Lower leg skin (tissue), 4 donors: ENCODE results near the gene AMELX. TPM values are rescaled to one million over a fixed set of nuclear protein-coding genes. Genes with fewer than 3 reads are reported as not detected.

Source experiments
- DNase-seq, 2 donors: peaks; one replicate each; pipeline ENCODE4 v3.0.0-alpha.2; 2019; ENCODE audit warnings: low spot score in 2 of 2
- H3K4me3 ChIP-seq: fragments of 200-600 bp; sonication (generic); 2 replicates; pipeline ENCODE4 v1.5.1; 2017; ENCODE audit warnings: mild to moderate bottlenecking, low read depth; ENCODE audit not compliant: poor library complexity, severe bottlenecking
- CTCF ChIP-seq, 3 donors: fragments of 450-650 bp; IDR thresholded peaks; one replicate each; pipeline ENCODE4 v1.5.1; 2016; ENCODE audit warnings: antibody characterized with exemption in 3 of 3, mild to moderate bottlenecking in 3 of 3, moderate library complexity in 2 of 3
- POLR2A ChIP-seq, 2 donors: fragments of 450-650 bp; IDR thresholded peaks; one replicate each; pipeline ENCODE4 v1.6.1; 2016 to 2017; ENCODE audit warnings: antibody characterized with exemption in 2 of 2, mild to moderate bottlenecking in 1 of 2, moderate library complexity in 1 of 2
- whole genome bisulfite sequencing, 2 donors: methylation state at CpG; one replicate each; pipeline ENCODE4 v1.1.5; 2018; 5-methylcytosine and 5-hydroxymethylcytosine counted together
- intact Hi-C: fragments of 100-400 bp; cut with DNase I; formaldehyde crosslinking; loops from one replicate; pipeline ENCODE4 v1.15.0; 2023; ENCODE audit warnings: low total_unique reads
- total RNA-seq, 4 donors: library from RNA; depleted of rRNA; stranded (reverse); fragments of >200 nt; gene quantifications; one replicate each; pipeline ENCODE4 v1.1.0, GENCODE V29; 2016

The AMELX gene
- total RNA-seq, 4 donors from 2014 or later, result not detected

- intact Hi-C loops, result no loop called here
- DNase-seq, result no peak
- H3K4me3 ChIP-seq, result no peak overlapping the region
- 75 to 82% methylated on average over 5 of the region's 5 CpGs for WGBS, 2 donors
- no peak for TF ChIP-seq CTCF (IDR thresholded peaks at IDR 0.05)
- no peak for TF ChIP-seq POLR2A (IDR thresholded peaks at IDR 0.05)
These were observed 16.0 kb downstream of the AMELX start for GRCh38 chrX:11309220-11309619.

GRCh38 chrX:11311706-11312105, 18.5 kb downstream of the AMELX start:
- H3K4me3 ChIP-seq, result no peak overlapping the region
- intact Hi-C loops, result no loop called here
- no peak for TF ChIP-seq CTCF (IDR thresholded peaks at IDR 0.05)
- no peak for TF ChIP-seq POLR2A (IDR thresholded peaks at IDR 0.05)
- 57 to 66% methylated on average over 7 of the region's 7 CpGs for WGBS, 2 donors
- DNase-seq, result no peak

- 66 to 68% methylated on average over 7 of the region's 7 CpGs for WGBS, 2 donors
- H3K4me3 ChIP-seq, result no peak overlapping the region
- no peak for DNase-seq
- intact Hi-C loops, result no loop called here
- TF ChIP-seq CTCF (IDR thresholded peaks at IDR 0.05) (no peak), POLR2A (IDR thresholded peaks at IDR 0.05) (no peak)
These were observed 26.8 kb downstream of the AMELX start for GRCh38 chrX:11319806-11320520.

GRCh38 chrX:11321986-11322385, 28.8 kb downstream of the AMELX start:
- no peak overlapping the region for H3K4me3 ChIP-seq
- intact Hi-C loops, result no loop called here
- WGBS, 2 donors, result 53 to 54% methylated on average over 2 of the region's 2 CpGs
- TF ChIP-seq POLR2A (IDR thresholded peaks at IDR 0.05) (no peak), CTCF (IDR thresholded peaks at IDR 0.05) (no peak)
- peak in 1 of 2 donors; percentile 32 for DNase-seq

GRCh38 chrX:11328134-11328533, 34.9 kb downstream of the AMELX start:
- WGBS, 2 donors, result 71 to 95% methylated on average over 3 of the region's 3 CpGs
- intact Hi-C loops, result no loop called here
- no peak for DNase-seq
- H3K4me3 ChIP-seq, result no peak overlapping the region
- TF ChIP-seq CTCF (IDR thresholded peaks at IDR 0.05), result no peak
- no peak for TF ChIP-seq POLR2A (IDR thresholded peaks at IDR 0.05)

- DNase-seq, result no peak
- TF ChIP-seq CTCF (IDR thresholded peaks at IDR 0.05) (no peak), POLR2A (IDR thresholded peaks at IDR 0.05) (no peak)
- intact Hi-C loops, result no loop called here
- H3K4me3 ChIP-seq, result no peak overlapping the region
- 30 to 37% methylated on average over 5 of the region's 5 CpGs for WGBS, 2 donors
These were observed 35.8 kb downstream of the AMELX start for GRCh38 chrX:11329021-11329420.
